ENCODE results near the gene RAB11FIP3. TPM values are rescaled to one million over a fixed set of nuclear protein-coding genes. Genes with fewer than 3 reads are reported as not detected.
"Not testable (repeated sequence)": the region's sequence is repeated elsewhere in the genome, so short reads cannot be mapped to it uniquely, and the experiment has no call there.

Gene RAB11FIP3
- polyA plus RNA-seq, 3 donors: 100 to 155 (median 149) TPM

- no peak for DNase-seq
Measured at GRCh38 chr16:457732-458400, 32.4 kb downstream of the RAB11FIP3 start.

GRCh38 chr16:459761-460160 is 34.3 kb downstream of the RAB11FIP3 start:
- DNase-seq: no peak

GRCh38 chr16:460787-461186 is 35.3 kb downstream of the RAB11FIP3 start:
- DNase-seq: no peak

GRCh38 chr16:463071-463470 is 37.6 kb downstream of the RAB11FIP3 start:
- DNase-seq: no peak

- DNase-seq: no peak
Measured at GRCh38 chr16:466651-467050, 41.2 kb downstream of the RAB11FIP3 start.

- not testable (repeated sequence) for DNase-seq
Measured at GRCh38 chr16:467249-467871, 41.9 kb downstream of the RAB11FIP3 start.

- no peak for DNase-seq
Measured at GRCh38 chr16:468068-468821, 42.8 kb downstream of the RAB11FIP3 start.

GRCh38 chr16:469459-469858 is 44.0 kb downstream of the RAB11FIP3 start:
- DNase-seq: not testable (repeated sequence)

GRCh38 chr16:470418-470817 is 45.0 kb downstream of the RAB11FIP3 start:
- no peak for DNase-seq

GRCh38 chr16:471353-472198 is 46.1 kb downstream of the RAB11FIP3 start:
- peak; percentile 82 for DNase-seq

GRCh38 chr16:472199-472504 is 46.7 kb downstream of the RAB11FIP3 start:
- DNase-seq: no peak

- DNase-seq: no peak
Measured at GRCh38 chr16:473046-474043, 47.9 kb downstream of the RAB11FIP3 start.

- no peak for DNase-seq
Measured at GRCh38 chr16:474420-475122, 49.1 kb downstream of the RAB11FIP3 start.

GRCh38 chr16:476039-476438 is 50.6 kb downstream of the RAB11FIP3 start:
- no peak for DNase-seq

- DNase-seq: no peak
Measured at GRCh38 chr16:477301-478157, 52.1 kb downstream of the RAB11FIP3 start.

GRCh38 chr16:478287-478686 is 52.8 kb downstream of the RAB11FIP3 start:
- not testable (repeated sequence) for DNase-seq

GRCh38 chr16:482468-483185 is 57.2 kb downstream of the RAB11FIP3 start:
- DNase-seq: no peak

GRCh38 chr16:483341-484075 is 58.1 kb downstream of the RAB11FIP3 start:
- no peak for DNase-seq
